Mammary epithelial cell (primary cell): ENCODE measurements around the gene SNAPIN.

Experiments used
- EZH2 ChIP-seq: IDR thresholded peaks from 2 replicates; pipeline ENCODE4 v1.6.1; 2012; ENCODE audit warnings: low read length, inconsistent platforms, borderline replicate concordance
- TF ChIP-seq, protein P1 (sequence below), 2 donors: IDR thresholded peaks in 1 of 2; conservative IDR thresholded peaks in 1 of 2; 2 replicates each; pipeline ENCODE4 v1.5.1; 2011 to 2012; ENCODE audit warnings: inconsistent platforms in 2 of 2, low read length in 2 of 2, mild to moderate bottlenecking in 2 of 2, control low read depth in 1 of 2, low read depth in 1 of 2; ENCODE audit not compliant: insufficient read depth in 1 of 2; ENCODE audit errors: extremely low read depth in 1 of 2

DNA sequence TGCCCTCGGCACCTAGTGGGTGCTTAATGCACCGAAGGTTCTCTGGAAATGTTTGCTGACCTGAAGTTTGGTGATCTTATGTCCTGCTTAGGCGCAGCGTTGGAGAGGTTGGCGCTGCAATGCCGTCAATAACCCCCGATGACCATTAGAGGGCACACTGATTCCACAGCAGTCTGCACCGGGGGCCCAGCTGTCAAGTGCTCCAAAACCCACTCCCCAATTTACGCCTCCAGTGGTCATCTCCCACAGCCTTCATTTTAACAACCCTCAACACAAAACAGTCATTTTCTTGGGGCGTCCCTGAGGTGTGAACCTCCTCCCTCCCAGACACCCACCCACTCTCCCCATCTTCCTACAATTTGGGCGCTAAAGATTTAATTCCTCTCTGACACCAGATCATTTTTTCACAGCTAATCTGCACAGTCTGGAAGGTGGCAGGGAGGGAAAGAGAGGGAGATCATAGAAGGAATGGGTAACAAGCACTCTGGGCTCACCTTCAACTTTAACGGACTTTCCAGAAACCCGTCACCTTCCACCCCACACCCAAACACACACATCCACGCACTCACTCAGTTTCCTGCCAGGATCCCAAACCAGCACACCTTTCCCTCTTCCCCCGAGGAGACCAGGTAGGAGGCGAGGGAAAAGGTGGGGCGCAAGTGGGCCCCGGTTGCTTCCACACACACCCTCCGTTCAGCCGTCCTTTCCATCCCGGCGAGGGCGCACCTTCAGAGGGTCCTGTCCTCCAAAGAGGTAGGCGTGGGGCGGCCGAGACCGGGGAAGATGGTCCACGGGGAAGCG is 19.4 kb downstream of the SNAPIN start:
- TF ChIP-seq, protein P1, sequence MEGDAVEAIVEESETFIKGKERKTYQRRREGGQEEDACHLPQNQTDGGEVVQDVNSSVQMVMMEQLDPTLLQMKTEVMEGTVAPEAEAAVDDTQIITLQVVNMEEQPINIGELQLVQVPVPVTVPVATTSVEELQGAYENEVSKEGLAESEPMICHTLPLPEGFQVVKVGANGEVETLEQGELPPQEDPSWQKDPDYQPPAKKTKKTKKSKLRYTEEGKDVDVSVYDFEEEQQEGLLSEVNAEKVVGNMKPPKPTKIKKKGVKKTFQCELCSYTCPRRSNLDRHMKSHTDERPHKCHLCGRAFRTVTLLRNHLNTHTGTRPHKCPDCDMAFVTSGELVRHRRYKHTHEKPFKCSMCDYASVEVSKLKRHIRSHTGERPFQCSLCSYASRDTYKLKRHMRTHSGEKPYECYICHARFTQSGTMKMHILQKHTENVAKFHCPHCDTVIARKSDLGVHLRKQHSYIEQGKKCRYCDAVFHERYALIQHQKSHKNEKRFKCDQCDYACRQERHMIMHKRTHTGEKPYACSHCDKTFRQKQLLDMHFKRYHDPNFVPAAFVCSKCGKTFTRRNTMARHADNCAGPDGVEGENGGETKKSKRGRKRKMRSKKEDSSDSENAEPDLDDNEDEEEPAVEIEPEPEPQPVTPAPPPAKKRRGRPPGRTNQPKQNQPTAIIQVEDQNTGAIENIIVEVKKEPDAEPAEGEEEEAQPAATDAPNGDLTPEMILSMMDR (conservative IDR thresholded peaks at IDR 0.05 in 1 of 2, IDR thresholded peaks at IDR 0.05 in 1 of 2; ENCODE audit: extremely low read depth in 1 of 2, insufficient read depth in 1 of 2, low read depth in 1 of 2, low read length in 2 of 2) = peak; percentile 91 to 95
- TF ChIP-seq EZH2 = peak; percentile 37
